GM12892 (cell line): Measurements from ENCODE around the gene APPBP2.

ENCODE experiments used
- POLR2A ChIP-seq: IDR thresholded peaks from 2 replicates; pipeline ENCODE4 v1.6.1; 2011; ENCODE audit warnings: low read depth, low read length, control low read depth
- POLR2AphosphoS5 ChIP-seq: IDR thresholded peaks from 2 replicates; pipeline ENCODE4 v1.6.1; 2011; ENCODE audit warnings: low read depth, low read length, control low read depth
- TAF1 ChIP-seq: IDR thresholded peaks from 2 replicates; pipeline ENCODE4 v1.6.1; 2011; ENCODE audit warnings: low read depth, mild to moderate bottlenecking, control low read depth, low read length, borderline replicate concordance

- TF ChIP-seq POLR2AphosphoS5, result no peak
- no peak for TF ChIP-seq TAF1
- no peak for TF ChIP-seq POLR2A
These were observed 109.6 kb downstream of the APPBP2 start for GRCh38 chr17:60416368-60416925.
